Embryonic facial prominence (tissue), 1 donor: ENCODE measurements around the gene SYNPO2.
A peak's percentile ranks its signal among the peaks of the same experiment; 100 is the strongest.
"Not testable (repeated sequence)": the region's sequence is repeated elsewhere in the genome, so short reads cannot be mapped to it uniquely, and the experiment has no call there.

Experiments used
- DNase-seq: peaks from one replicate; pipeline ENCODE4 v3.0.0-alpha.2; 2016; ENCODE audit errors: extremely low spot score

SYNPO2 gene

DNA sequence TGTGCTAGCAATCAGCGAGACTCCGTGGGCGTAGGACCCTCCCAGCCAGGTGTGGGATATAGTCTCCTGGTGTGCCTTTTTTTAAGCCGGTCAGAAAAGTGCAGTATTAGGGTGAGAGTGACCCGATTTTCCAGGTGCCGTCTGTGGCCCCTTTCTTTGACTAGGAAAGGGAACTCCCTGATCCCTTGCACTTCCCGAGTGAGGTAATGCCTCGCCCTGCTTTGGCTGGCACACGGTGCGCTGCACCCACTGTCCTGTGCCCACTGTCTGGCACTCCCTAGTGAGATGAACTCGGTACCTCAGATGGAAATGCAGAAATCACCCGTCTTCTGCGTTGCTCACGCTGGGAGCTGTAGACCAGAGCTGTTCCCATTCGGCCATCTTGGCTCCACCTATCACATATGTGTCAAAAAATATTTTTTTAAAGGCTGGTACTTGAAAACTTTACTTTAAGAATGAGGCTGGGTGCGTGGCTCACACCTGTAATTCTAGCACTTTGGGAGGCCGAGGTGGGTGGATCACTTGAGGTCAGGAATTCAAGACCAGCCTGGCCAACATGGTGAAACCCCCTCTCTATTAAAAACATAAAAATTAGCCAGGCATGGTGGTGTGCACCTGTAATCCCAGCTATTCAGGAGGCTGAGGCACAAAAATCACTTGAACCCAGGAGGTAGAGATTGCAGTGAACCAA is 179.2 kb downstream of the SYNPO2 start:
- DNase-seq: not testable (repeated sequence)

GRCh38 chr4:119068529-119068962 is 179.9 kb downstream of the SYNPO2 start:
- DNase-seq: no peak

DNA sequence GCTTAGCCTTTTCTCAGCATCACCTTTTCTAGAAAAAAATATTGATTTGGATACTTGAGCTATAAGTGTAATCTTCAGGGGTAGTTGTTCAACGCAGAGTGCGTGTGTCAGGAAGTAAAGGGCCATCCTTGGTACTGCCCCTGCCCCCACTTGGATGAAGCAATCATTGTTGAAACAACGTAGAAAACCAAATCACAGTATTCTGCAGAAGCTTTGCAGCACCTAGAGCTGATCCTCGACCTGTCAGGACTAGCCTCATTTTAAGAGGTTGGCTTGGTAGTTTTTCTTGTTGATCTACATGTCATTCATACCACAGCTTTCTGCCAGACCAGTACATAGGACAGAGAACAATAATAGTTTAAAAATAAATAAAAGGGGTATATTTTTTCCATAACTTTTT is 181.6 kb downstream of the SYNPO2 start:
- no peak for DNase-seq

DNA sequence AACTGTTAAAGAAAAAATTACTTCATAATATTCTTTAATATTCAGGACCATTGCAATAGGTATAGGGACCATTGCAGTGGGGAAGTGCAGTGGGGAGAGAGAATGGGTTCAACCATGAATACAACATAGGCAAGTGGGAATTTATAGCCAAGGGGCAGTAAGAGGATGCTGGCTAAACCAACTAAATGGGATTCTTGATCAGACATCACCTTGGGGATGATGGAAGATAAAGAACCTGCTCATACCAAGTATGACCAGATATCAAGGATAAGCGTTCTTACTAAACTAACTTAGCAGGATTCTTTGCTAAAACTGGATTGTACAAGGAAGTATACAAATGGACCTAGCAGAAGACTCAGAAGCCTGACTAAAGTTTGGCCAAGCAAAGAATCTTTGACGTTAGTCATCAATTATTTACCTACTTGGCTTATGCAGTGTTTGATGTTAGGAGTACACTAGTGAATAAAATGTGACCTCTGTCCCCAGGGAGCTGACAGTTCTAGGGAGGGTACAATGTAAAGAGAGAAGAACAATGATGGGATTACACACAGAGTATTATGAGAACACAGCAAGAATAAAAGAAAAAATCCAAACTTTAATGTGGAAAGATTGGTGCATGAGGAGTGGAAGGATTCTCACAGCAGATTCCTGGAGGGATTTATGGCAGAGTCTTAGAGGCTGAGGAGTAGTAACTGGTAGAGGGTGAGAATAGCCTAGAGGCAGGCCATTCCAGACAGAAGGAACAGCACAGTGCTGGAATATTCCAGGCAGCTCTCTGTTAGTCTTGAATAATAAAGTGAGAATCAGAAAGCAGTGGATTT is 192.3 kb downstream of the SYNPO2 start:
- DNase-seq: no peak

- no peak for DNase-seq
These were observed 192.8 kb downstream of the SYNPO2 start for GRCh38 chr4:119081542-119081859.

DNA sequence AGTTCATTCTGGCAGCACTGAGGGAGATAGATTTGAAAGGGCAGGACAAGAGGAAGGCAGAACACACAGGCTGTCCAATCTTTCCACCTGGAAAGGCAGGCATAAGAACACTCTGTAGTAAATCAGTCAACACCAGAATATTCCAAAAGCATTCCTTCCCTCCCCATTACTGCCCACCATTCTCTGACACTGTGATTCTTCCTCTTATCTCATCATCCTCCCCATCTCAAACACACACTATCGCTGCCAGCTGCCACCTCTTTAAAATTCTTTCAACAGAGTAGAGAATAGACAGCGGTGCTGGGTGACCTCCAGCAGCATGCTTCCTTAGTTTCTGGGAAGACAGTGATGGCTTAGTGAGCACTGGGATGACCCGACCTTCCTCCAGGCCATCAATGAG is 193.3 kb downstream of the SYNPO2 start:
- no peak for DNase-seq

DNA sequence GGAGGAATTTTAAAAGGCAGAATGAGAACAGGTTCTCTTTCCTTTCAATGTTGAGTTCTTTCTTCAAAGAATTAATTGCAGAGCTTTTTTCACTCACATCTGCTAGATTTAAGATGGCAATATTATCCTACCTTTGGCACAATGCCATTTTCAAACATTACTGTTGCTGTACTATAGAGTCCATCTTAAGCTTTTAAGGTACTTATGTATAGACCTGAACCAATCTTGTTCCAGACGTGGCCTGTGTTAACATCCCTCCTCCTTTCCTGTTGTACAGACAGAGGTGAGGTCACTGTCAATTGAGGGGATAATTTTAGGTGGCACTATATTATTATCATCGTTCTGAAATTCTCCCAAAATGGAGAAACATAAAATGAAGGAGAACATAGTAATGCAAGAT is 194.0 kb downstream of the SYNPO2 start:
- DNase-seq: no peak

GRCh38 chr4:119084513-119084912 is 195.9 kb downstream of the SYNPO2 start:
- no peak for DNase-seq

DNA sequence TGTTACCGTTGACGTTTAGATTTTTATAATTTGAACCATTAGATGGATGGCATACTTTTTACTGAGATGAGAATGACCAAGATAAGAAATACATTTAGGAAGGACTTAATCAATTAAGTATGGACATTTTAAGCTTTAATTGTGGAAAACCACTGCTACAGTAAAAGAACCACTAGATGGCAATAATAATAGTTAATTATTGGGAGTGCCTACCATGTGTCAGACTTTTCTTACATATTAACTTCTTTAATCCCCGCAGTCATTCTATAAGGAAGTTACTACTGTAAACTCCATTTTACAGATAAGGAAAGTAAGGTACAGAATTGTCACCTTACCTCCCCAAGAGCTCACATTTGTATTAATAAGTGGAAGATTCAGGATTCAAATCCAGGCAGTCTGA is 198.5 kb downstream of the SYNPO2 start:
- no peak for DNase-seq

DNA sequence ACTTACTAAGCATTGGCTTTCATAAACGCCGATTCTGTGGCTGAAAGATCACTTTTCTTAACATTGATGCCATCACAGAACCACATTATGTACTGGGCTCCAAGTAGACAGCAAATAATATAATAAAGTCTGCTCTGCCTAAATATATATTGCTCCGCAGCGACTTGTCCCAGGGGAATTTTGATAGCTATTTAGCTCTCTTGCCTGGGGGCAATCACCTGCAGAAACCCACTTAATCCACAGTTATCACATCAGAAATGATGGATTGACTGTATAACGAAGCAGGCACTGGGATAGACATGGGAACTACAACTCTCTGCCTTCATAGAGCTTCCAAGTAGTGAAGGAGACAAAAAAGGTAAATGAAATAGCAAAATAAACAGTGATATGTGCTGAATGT is 199.0 kb downstream of the SYNPO2 start:
- no peak for DNase-seq

- DNase-seq: no peak
These were observed 204.6 kb downstream of the SYNPO2 start for GRCh38 chr4:119093042-119093827.

DNA sequence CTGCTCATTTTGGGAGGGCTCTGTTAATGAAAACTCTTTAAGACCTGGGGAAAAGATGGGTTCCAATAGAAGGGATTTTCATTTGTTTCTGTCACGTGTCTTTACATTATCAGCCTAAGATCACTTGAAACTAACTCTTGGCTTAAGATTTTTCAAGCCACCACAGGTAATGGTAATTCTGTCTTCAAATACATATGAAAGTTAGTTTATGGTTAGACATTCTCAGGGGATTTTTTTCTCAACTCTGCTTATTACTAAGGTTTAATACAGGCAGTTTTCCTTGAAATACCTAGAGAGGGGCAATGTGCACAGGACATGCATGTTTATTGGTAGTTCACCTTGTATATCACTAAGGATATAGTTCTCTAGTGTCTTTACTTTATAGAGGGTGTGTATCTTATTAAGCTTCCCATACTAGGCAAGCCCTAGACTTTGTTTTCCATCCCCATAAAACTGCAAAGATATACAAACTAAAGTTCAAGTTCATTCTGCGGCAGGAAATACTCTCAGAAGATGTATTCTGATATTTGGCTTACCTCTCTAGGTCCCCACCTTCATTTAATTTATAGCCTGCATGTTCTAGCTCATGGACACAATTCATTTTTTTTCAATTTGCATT is 208.7 kb downstream of the SYNPO2 start:
- no peak for DNase-seq

DNA sequence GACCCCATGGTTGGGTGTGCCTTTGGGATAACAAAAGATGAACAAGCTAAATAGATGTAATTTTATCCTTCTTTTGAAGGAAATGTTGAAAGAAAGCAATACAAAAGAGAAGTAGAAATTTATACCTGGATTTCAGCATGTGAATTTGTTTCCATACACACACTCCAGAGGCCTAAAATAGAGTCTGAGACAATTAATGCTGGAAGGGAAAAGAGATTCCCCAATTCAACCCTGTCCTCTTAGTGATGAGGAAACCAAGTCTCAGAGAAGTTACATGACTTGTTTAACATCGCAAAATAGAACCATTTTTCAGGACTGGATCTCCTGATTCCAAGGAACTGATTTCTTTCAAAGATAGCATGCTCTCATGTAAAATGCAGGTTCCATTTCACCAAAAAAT is 209.7 kb downstream of the SYNPO2 start:
- no peak for DNase-seq

GRCh38 chr4:119099227-119099810 is 210.7 kb downstream of the SYNPO2 start:
- DNase-seq: no peak

DNA sequence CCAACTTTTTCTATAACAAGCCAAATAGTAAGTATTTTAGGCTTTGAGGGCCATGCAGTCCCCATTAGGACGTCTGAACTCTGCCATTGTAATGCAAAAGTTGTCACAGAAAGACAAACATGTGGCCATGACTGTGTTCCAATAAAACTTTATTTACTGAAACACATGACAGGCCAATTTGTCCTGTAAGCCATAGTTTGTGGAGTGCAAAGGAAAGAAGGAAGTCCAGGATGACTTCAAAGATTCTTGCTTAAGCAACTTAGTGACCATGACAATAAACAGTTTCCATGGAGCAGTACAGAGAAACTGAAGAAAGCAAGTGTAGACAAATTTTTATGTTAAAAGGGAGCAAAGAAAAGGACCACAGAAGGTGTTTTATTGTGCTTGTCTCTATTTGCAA is 212.0 kb downstream of the SYNPO2 start:
- no peak for DNase-seq

DNA sequence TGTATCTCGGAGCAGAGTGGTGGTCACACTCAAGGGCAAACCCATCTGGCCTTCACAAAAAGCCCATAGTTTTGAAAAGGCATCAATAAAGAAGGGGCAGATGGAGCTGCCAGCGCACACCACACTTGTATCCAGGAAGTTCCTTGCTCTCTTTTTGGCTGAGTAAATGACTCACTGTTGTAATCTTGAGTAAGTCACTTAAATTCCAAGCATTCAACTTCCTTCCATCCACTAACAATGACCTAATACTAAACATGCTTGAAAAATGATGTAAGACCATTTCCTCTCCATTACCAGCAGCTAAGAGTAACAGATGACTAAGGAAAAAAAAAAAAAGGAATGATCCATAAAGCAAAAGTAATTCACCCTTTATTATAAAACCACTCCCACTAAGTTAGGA is 214.6 kb downstream of the SYNPO2 start:
- DNase-seq: peak; percentile 16

DNA sequence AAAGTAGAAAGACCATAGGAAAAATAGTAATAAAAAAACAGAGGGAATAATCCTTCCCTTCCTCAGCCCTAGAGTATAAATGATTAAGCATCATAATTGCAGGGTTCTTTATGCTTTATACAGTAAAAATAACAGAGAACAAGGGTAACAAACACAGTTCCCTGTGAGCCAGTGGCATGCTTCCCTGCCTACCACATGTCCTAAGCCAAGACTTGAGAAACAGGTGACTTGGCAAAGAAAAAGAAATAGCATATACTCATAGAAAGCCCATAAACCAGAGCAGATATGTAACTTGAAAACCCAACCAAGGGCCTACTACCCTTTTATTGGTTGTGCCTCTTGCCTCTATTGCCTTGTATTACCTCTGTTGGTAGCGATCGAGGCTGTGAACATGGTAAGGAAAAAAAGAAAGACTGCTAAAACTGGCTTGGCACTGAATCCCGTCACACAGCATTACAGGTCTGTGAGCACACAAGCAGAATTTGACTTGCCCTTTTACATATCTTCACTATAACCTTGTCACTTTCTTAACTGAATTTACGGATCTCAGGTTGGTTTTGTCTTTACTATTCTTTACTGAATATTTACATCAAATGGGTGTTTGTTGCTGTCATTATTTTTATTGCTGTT is 216.1 kb downstream of the SYNPO2 start:
- DNase-seq: no peak

- DNase-seq: no peak
These were observed 217.0 kb downstream of the SYNPO2 start for GRCh38 chr4:119105605-119106004.

DNA sequence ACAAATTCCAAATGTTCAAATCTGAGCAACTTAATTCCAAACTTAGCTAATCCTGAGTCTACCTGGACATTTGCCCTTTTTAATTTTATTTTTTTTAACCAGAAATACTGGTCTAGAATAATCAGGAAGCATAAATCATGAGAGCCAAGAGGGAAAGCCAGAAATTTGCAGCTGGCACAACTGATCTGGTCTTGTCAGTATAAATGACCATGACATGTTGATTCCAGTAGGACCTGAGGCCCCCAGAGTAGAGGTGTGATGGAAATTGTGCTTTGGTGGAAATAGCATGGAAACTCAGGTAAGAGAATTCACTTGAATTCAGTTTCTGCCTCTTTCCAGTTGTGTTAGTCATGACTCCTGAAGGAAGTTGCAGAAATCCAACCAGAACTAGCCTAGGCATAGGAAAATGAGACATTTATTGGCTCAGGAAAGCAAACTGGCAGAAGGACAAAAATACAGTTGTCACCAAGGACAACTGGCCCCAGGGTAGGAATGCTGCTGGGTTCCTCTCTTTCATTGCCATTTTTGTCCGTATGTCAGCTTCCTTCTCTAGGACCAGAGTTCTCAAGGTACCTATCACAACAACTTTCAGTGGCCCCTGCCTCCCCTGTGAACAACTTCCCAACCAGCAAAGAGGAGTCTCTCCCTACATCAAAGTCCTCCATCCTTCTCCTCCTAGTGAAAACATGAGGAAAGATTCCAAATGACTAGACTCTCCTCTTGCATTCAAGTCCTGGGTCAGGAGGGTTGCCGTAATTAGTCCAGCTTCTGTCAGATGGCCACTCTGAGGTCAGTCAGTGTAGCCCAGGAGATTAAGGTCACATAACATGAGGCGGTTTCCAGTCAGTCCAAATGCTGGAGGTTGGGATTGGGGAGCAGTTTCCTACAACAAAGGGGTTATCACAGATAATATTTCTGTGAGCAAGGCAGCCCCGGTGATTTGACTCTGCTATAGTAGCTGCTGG is 217.7 kb downstream of the SYNPO2 start:
- no peak for DNase-seq

DNA sequence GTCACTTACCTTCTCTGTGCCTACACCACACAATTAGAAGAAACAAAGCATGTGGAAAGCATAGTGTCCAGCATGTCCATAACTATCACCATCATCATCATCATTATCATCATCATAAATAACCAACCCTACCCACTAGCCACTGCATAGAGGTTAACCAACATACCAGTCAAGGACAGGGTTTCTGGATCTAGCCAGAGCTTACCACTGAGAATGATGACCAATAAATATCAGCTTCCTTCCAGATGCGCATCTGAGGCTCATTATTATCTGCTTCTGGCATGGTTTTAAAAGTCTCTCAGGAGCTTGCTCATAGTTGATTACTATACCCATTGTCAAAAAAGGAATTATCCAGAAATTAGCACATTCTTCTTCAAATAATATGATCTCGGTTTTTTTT is 221.5 kb downstream of the SYNPO2 start:
- DNase-seq: no peak
